Calu3 (cell line): ENCODE measurements around the gene CLK1. TPM values are rescaled to one million over a fixed set of nuclear protein-coding genes. Genes with fewer than 3 reads are reported as not detected.
"Not testable (repeated sequence)": the region's sequence is repeated elsewhere in the genome, so short reads cannot be mapped to it uniquely, and the experiment has no call there.

ENCODE experiments used
- BruUV-seq: library from RNA; stranded (reverse); fragments of 400-500 nt; replicated peaks from 2 replicates; lab custom pipeline; 2021; lab: Mats Ljungman, UMichigan
- CTCF ChIA-PET: fragments of 300-600 bp; sonication (Branson Sonifier 250); formaldehyde crosslinking; loops from one replicate; lab custom pipeline; 2022; ENCODE audit warnings: antibody characterized with exemption; lab: Charles Lee
- DNase-seq: peaks from one replicate; pipeline ENCODE4 v3.0.0; 2022
- H3K27ac Mint-ChIP-seq: one replicate; pipeline ENCODE4 v1.8.0; 2022; ENCODE audit warnings: mixed read lengths; ENCODE audit not compliant: unreplicated experiment
- H3K27me3 Mint-ChIP-seq: one replicate; pipeline ENCODE4 v1.8.0; 2022; ENCODE audit warnings: mixed read lengths; ENCODE audit not compliant: unreplicated experiment
- H3K36me3 Mint-ChIP-seq: one replicate; pipeline ENCODE4 v1.8.0; 2022; ENCODE audit warnings: mild to moderate bottlenecking, moderate library complexity, mixed read lengths; ENCODE audit not compliant: insufficient read depth, unreplicated experiment
- H3K4me1 Mint-ChIP-seq: one replicate; pipeline ENCODE4 v1.8.0; 2022; ENCODE audit warnings: mild to moderate bottlenecking, low read depth, mixed read lengths; ENCODE audit not compliant: unreplicated experiment
- H3K4me3 Mint-ChIP-seq: one replicate; pipeline ENCODE4 v1.8.0; 2022; ENCODE audit warnings: mild to moderate bottlenecking, low read depth, moderate library complexity, mixed read lengths; ENCODE audit not compliant: unreplicated experiment
- H3K9me3 Mint-ChIP-seq: one replicate; pipeline ENCODE4 v1.8.0; 2022; ENCODE audit warnings: low read depth, mixed read lengths; ENCODE audit not compliant: unreplicated experiment
- intact Hi-C: fragments of 100-400 bp; cut with micrococcal nuclease; formaldehyde crosslinking; loops from one replicate; pipeline ENCODE4 v1.10.0; 2022; ENCODE audit not compliant: unreplicated experiment
- total RNA-seq: library from RNA; stranded (reverse); gene quantifications from 2 replicates; pipeline ENCODE4 v1.2.3, GENCODE V29; 2022
- TF ChIP-seq, protein P1 (sequence below): fragments of 200-600 bp; IDR thresholded peaks from one replicate; pipeline ENCODE4 v1.8.0; 2022; ENCODE audit warnings: antibody characterized with exemption; ENCODE audit not compliant: unreplicated experiment

CLK1 gene
- total RNA-seq, 1 experiment from 2014 or later = 83.5 TPM

DNA sequence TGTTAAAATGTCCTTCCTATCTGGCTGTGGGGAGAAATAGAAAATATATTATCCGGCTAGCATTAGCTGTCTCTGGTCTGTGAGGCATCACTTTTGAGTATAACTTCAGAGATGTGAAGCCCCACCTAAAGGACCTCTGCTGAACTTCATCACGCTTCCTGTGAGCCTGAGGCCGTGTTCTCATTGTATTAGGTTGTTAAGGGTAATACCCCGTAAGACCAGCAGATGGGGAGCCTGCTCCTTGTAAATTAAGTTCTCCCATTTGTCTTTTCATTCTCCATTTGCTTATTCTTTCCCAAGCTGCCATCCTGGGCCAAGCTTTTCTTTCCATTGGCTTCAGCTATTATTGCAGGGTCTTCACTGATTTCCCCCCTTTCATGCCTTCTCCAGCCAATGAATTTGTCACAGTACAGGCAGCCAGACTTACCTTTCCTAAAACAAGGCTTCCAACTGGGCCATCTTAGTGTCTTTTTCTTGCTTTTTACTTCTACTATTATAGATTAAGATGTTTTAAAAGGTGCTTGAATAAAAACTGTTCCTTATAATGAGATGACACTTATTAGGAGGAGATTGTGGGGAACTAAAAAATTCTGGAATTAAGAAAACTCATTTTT is 37.1 kb upstream of the CLK1 start:
- CTCF ChIA-PET = interaction anchor here (0.5 to 1.7 kb wide), 9 partner anchors 9 to 332 kb away, joined by 3 to 8 read pairs (median 5); partner anchors contain the start of genes NIF3L1 and PPIL3
- no TSS peak for BruUV-seq
- H3K4me3 Mint-ChIP-seq = no peak overlapping the region
- TF ChIP-seq, protein P1, sequence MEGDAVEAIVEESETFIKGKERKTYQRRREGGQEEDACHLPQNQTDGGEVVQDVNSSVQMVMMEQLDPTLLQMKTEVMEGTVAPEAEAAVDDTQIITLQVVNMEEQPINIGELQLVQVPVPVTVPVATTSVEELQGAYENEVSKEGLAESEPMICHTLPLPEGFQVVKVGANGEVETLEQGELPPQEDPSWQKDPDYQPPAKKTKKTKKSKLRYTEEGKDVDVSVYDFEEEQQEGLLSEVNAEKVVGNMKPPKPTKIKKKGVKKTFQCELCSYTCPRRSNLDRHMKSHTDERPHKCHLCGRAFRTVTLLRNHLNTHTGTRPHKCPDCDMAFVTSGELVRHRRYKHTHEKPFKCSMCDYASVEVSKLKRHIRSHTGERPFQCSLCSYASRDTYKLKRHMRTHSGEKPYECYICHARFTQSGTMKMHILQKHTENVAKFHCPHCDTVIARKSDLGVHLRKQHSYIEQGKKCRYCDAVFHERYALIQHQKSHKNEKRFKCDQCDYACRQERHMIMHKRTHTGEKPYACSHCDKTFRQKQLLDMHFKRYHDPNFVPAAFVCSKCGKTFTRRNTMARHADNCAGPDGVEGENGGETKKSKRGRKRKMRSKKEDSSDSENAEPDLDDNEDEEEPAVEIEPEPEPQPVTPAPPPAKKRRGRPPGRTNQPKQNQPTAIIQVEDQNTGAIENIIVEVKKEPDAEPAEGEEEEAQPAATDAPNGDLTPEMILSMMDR = peak; percentile 85
- peaks cover 55% of the 10 kb centered on the region for H3K36me3 Mint-ChIP-seq
- no peaks in the 10 kb centered on the region for H3K27me3 Mint-ChIP-seq
- no peak overlapping the region for H3K27ac Mint-ChIP-seq
- peak; percentile 75 for DNase-seq
- intact Hi-C loops = loop anchor here (1.0 to 5.0 kb wide), 3 partner anchors 168 to 331 kb away; no protein-coding TSS in a partner anchor
- no peaks in the 10 kb centered on the region for H3K9me3 Mint-ChIP-seq
- peaks cover 8% of the 10 kb centered on the region for H3K4me1 Mint-ChIP-seq

DNA sequence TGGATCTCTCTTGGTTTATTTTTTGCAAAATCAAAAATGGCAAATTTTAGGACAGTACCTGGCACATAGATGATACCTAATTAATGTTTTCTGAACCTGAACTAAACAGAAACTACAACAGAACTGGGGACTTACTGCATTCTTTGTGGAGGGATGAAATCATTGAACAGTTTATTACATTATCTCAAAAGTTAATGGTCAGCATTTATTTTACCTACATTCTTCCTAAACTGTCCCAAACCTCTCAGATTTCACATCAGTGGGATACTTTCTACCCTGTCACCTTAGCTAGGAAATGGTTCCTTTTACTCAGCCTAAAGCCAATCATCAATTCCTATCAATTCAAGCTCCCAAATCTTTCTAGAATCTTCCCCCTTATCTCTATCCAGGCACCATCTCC is 35.0 kb upstream of the CLK1 start:
- Mint-ChIP-seq H3K9me3 (no peaks in the 10 kb centered on the region), H3K27me3 (no peaks in the 10 kb centered on the region), H3K27ac (no peak overlapping the region), H3K4me1 (peaks cover 8% of the 10 kb centered on the region), H3K4me3 (no peak overlapping the region), H3K36me3 (peaks cover 52% of the 10 kb centered on the region)
- CTCF ChIA-PET = no interaction called here
- TF ChIP-seq, protein P1 = no peak
- no peak for DNase-seq
- BruUV-seq = no TSS peak
- intact Hi-C loops = no loop called here

DNA sequence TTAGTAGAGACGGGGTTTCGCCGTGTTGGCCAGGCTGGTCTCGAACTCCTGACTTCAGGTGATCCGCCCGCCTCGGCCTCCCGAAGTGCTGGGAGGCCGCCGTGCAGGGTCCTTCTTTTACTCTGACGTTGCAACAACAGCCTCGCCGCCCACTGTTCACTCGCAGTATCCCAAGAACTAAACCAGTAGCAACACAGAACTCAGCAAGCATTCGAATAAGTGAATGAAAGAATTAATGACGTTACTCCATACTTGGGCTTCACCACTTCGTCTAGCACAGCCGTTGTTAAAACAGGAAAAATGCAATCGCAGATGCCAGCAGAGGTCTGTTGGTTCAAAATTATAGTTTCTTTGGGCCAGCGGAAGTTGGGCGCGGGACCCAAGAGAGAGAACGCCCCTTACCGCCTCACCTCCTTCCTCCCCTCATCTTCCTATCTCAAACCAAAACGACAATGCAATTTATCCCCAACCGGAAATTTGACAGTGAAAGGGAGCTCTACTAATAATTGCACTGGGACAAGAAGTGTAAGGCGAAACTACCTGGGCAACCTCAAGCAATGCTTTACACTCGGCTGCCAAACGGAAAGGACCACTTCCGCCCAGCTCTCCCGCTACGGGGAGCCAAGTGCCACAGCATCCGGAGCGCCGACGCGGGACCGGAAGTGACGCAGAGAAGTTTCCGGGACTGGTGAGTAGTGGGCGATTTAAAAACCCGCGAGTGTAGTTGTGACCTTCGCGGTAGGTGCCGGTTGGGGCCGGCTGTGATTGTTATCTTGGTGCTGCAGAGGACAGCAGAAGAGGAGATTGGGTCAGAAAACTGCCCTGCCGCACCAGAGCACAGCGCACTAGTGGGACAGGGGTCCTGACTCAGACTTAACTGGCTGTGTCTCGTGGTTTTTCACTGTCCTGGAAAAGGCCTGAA is 24.5 kb upstream of the CLK1 start, which contains the start of the genes NIF3L1 and PPIL3:
Gene NIF3L1, plus strand, starts transcription at position 668 of the 922 bp plus-strand sequence. CDS start 2,573 bp downstream, outside the sequence.
Gene PPIL3, minus strand, starts transcription at position 374 of the 922 bp plus-strand sequence. CDS start 1,462 bp downstream, outside the sequence.
- intact Hi-C loops = loop anchor here (2.0 to 5.0 kb wide), 3 partner anchors 176 to 343 kb away; partner anchors contain the start of gene CASP10
- DNase-seq = peak; percentile 97
- TF ChIP-seq, protein P1 = no peak
- Mint-ChIP-seq H3K36me3 (peaks cover 62% of the 10 kb centered on the region), H3K27me3 (no peaks in the 10 kb centered on the region), H3K27ac (peak within 1 kb of the TSS; percentile 99), H3K4me3 (peak within 1 kb of the TSS; percentile 96), H3K9me3 (no peaks in the 10 kb centered on the region), H3K4me1 (peaks cover 18% of the 10 kb centered on the region)
- CTCF ChIA-PET = interaction anchor here (0.7 to 1.9 kb wide), 8 partner anchors 12 to 343 kb away, joined by 3 to 8 read pairs (median 4); partner anchors contain the start of genes CLK1 and ORC2
- BruUV-seq = TSS peak; percentile 55

DNA sequence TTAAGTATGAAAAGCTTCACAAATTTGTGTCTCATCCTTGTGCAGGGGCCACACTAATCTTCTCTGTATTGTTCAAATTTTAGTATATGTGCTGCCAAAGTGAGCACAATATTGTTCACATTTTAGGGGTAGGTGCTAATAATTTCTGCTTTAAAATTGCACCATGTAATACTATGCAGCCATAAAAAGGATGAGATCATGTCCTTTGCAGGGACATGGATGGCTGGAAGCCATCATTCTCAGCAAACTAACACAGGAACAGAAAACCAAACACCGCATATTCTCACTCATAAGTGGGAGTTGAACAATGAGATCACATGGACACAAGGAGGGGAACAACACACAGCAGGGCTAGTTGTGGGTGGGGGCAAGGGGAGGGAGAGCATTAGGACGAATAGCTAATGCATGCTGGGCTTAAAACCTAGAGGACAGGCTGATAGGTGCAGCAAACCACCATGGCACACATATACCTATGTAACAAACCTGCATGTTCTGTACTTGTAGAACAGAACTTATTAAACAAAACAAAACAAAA is 17.3 kb upstream of the CLK1 start:
- DNase-seq, H3K4me1 Mint-ChIP-seq, H3K27ac Mint-ChIP-seq, intact Hi-C loops, H3K27me3 Mint-ChIP-seq, H3K9me3 Mint-ChIP-seq, H3K4me3 Mint-ChIP-seq, BruUV-seq, CTCF ChIA-PET: not testable (repeated sequence)
- H3K36me3 Mint-ChIP-seq = peaks cover 31% of the 10 kb centered on the region
